ENCODE data around the gene ELOVL6.
"Not testable (repeated sequence)": the region's sequence is repeated elsewhere in the genome, so short reads cannot be mapped to it uniquely, and the experiment has no call there.

Gene ELOVL6

GRCh38 chr4:110157580-110157979, 40.8 kb downstream of the ELOVL6 start:
- DNase-seq, result no peak

- DNase-seq, result not testable (repeated sequence)
Measured at GRCh38 chr4:110157166-110157565, 41.2 kb downstream of the ELOVL6 start.

DNA sequence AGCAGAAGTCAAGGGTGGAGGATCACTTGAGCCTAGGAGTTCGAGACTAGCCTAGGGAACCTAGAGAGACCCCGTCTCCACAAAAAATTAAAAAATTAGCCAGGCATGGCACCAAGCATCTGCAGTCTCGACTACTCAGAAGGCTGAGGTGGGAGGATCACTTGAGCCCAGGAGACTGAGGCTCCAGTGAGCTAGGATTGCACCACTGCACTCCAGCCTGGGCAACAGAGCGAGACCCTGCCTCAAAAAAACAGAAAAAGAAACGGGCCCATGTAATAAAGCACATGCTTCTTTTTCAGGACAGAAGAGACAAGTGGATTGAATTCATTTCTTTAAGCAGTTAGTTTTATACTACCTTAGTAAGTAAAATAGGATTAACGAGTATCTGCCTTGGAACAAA, 42.0 kb downstream of the ELOVL6 start:
- no peak for DNase-seq

GRCh38 chr4:110155654-110156053, 42.8 kb downstream of the ELOVL6 start:
- no peak for DNase-seq

GRCh38 chr4:110154582-110154981, 43.8 kb downstream of the ELOVL6 start:
- DNase-seq, result no peak

GRCh38 chr4:110152386-110152785, 46.0 kb downstream of the ELOVL6 start:
- no peak for DNase-seq

- DNase-seq, result no peak
Measured at GRCh38 chr4:110149089-110149488, 49.3 kb downstream of the ELOVL6 start.

DNA sequence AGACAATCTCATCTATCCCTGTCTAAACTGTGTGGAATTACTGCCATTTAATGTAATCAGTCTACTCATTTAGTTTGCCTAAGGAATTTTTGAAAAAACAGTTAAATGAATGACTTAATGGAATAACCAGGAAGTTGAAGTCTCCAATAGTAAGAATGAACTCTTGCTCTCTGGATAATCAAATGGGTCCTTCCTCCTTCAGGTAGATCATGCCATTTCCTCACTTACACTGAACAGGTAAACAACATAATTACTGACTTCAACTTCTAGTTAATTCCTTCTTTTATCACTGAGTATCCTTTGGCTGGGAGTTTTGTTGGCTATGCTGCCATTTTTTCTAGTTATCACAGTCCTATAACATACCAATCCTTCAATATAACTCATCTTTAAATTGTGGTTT, 56.0 kb downstream of the ELOVL6 start:
- DNase-seq, result no peak

- DNase-seq, result no peak
Measured at GRCh38 chr4:110139815-110140214, 58.6 kb downstream of the ELOVL6 start.

- DNase-seq, result no peak
Measured at GRCh38 chr4:110139111-110139510, 59.3 kb downstream of the ELOVL6 start.

DNA sequence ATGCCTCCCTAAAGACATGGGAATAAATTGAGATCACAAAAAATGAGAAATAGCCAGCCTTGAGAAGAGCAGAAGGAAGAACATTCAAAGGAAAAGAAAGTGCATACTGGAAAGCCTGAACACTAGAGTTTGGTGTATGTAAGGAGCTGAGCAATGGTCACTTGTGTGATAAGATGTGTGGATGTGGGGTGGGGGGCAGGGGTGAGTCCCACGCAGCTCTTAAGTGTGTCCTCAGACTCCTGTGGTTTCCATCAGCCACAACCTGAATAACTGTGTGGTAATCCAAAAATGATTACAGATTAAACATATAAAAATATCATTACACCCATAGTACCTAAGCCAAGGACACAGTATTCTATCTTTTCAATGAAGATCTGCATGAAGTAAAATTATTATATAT, 59.9 kb downstream of the ELOVL6 start:
- DNase-seq, result no peak

DNA sequence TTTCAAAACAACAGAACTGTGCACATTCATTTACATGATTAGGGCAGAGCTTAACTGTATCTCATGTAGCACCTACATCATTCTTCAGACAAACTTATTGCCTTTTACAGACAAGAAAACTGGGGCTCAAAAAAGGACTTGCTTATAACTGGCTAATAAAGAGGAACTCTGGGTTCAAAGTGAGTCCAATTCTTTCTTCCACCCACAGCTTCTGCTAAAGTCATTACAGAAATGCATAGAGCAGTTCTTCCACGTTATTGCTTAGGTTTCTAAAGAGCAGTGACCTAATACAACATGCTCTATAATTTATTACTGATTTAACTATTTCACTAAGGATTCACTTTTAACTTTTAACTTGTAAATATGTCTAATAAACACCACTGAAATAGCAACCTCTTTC, 60.6 kb downstream of the ELOVL6 start:
- no peak for DNase-seq

DNA sequence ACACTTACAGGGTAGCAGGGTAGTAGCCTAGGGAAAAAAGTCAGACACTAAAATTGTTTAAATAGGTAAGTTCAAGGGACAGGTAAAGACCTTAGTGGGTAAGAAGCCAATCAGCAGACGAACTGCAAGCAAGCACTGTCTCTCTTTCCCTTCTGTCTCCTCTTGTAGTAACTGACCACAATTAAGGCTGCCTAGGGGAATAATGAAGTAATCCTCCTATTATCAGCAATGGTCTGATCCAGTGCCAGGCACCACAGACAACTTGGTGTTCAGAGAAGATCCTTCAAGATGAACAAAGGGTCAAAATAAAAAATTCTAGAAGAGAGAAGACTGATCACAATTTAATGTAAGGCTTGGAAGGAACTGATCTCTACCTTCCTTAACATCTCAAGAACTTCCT, 62.9 kb downstream of the ELOVL6 start:
- DNase-seq, result no peak

- DNase-seq, result no peak
Measured at GRCh38 chr4:110135076-110135475, 63.3 kb downstream of the ELOVL6 start.

DNA sequence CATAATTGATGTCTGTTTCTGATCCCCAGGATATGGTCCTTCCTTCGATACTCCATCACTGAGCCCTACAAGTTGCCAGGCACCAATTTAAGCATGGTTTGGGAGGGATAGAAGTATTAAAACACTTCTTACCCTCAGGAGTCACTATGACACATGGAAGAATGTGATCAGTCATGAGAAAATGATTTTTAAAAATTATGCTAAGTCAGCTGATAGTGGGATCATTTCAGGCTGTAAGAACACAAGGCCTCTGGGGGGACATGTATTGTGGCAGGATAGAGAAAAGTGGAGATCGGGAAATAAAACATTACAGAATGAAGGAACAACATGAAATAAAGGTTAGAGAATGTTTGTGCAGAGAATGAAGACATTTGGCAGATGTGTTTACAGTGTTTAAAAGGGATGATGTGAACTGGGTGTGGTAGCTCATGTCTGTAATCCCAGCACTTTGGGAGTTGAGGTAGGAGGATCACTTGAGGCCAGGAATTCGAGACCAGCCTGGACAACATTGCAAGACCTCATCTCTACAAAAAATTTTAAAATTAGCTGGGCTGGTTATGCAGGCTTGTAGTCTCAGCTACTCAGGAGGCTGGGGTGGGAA, 64.0 kb downstream of the ELOVL6 start:
- no peak for DNase-seq

DNA sequence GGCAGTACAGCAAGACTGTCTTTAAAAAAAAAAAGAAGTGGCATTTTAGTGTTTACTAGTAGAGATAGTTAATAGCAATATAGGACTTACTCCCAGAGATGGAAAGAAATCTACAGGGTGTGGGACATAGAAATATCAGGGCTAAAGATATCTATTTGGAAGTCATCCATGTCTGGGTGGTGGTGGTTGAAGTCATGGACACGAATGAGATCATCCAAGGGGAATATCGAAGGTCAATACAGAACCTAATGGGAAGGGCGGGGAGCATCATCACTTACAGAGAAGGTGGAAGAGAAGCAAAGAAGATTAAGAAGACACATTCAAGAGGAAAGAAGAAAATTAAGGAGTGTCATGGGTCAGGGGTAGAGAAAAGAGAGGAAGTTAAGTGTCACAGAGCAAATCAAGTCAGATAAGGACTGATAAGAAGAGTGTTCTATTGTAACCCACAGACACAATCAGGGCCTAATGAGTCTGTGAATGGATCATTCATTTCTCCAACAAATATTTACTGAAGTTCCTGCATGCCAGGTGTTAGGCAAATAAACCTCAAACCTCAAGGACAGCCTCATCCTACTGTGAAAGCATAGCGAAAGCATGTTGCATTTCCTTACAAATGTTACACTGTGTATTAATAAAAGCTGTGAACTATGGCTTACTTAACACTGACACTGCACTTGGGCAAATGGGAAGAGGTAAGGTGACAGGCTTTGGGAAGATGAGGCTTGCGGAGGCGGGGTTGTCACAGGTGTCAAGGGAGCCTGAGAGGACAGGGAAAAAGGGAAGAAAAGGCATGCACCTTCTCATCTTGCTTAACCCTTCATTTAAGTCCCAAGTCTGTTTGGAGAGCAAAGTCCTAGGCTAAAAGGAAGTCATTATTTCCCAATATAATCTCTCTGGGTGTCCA, 65.3 kb downstream of the ELOVL6 start:
- DNase-seq, result no peak

GRCh38 chr4:110131916-110132315, 66.5 kb downstream of the ELOVL6 start:
- no peak for DNase-seq

DNA sequence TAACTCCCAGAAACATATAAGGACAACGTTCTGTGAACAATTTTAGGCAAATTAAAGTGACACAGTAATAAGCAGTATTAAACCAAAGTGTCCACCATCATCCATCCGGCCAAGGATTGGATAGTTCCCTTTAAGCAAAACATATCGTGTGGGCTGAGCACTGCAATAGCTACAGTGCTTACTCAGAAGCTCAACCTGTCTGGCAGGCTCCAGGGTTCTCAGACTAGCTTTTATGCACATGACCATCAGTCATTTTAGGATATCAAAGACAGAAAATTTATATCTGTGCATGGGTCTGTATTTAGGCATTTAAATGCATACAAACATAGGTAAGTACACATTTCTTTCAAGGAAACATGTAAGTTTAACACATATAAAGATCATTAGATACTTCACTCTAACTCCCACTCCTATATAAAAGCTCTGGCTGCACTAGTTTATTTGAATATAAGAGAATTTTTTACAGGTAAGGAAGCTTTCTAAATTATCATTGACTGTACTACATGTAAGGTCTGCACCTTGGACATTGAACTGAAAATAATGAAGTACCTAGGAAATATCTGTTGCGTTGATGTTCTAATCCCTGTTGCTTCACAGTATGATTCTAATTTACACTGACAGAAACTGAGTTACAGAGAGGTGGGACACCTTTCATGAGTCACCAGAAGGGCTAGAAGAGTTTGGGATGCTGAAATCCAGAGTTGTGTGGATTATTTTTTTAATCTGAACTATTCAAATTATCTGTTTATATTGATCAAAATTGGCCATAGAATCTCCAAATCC, 67.6 kb downstream of the ELOVL6 start:
- no peak for DNase-seq

DNA sequence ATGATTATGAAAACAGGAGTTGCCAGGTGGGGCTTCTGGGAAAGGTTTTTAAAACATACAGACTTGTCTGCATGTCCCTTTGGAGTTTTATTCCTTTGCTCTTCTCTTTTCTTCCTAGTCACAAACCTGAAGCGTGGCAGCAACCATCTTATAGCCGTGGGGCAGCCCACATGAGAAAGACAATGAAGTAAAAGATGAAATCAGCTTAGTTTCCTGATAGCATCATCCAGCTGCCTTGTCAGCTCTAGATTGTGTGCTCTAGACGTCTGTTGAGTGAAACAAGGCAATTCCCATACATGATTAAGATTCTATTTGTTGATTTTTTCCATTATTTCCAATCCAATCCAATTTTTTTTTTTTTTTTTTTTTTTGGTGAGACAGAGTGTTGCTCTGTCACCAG, 68.9 kb downstream of the ELOVL6 start:
- no peak for DNase-seq

GRCh38 chr4:110128472-110128919, 69.9 kb downstream of the ELOVL6 start:
- DNase-seq, result no peak

- no peak for DNase-seq
Measured at GRCh38 chr4:110128029-110128428, 70.4 kb downstream of the ELOVL6 start.

GRCh38 chr4:110124711-110125110, 73.7 kb downstream of the ELOVL6 start:
- DNase-seq, result no peak

GRCh38 chr4:110122201-110122600, 76.2 kb downstream of the ELOVL6 start:
- DNase-seq, result no peak

GRCh38 chr4:110120506-110120905, 77.9 kb downstream of the ELOVL6 start:
- no peak for DNase-seq

Measured in SHP77 (cell line).